Measurements from ENCODE around the gene RFLNA.

RFLNA gene

GRCh38 chr12:124276337-124276736, 18.6 kb upstream of the RFLNA start:
- no peaks in the 10 kb centered on the region for H3K36me3 Mint-ChIP-seq (ENCODE audit: low read depth)
- no peaks in the 10 kb centered on the region for H3K4me1 Mint-ChIP-seq (ENCODE audit: low read depth)
- no peaks in the 10 kb centered on the region for H3K9me3 Mint-ChIP-seq
- H3K27ac Mint-ChIP-seq: no peak overlapping the region
- peaks cover 4% of the 10 kb centered on the region for H3K27me3 Mint-ChIP-seq (ENCODE audit: low read depth)
- no peak overlapping the region for H3K4me3 Mint-ChIP-seq

GRCh38 chr12:124277394-124278241, 17.3 kb upstream of the RFLNA start:
- H3K4me3 Mint-ChIP-seq: no peak overlapping the region
- H3K36me3 Mint-ChIP-seq (ENCODE audit: low read depth): no peaks in the 10 kb centered on the region
- peaks cover 4% of the 10 kb centered on the region for H3K27me3 Mint-ChIP-seq (ENCODE audit: low read depth)
- H3K4me1 Mint-ChIP-seq (ENCODE audit: low read depth): no peaks in the 10 kb centered on the region
- no peak overlapping the region for H3K27ac Mint-ChIP-seq
- H3K9me3 Mint-ChIP-seq: no peaks in the 10 kb centered on the region

GRCh38 chr12:124278389-124279101, 16.3 kb upstream of the RFLNA start:
- no peak overlapping the region for H3K4me3 Mint-ChIP-seq
- H3K4me1 Mint-ChIP-seq (ENCODE audit: low read depth): no peaks in the 10 kb centered on the region
- H3K27me3 Mint-ChIP-seq (ENCODE audit: low read depth): peaks cover 4% of the 10 kb centered on the region
- no peak overlapping the region for H3K27ac Mint-ChIP-seq
- no peaks in the 10 kb centered on the region for H3K36me3 Mint-ChIP-seq (ENCODE audit: low read depth)
- no peaks in the 10 kb centered on the region for H3K9me3 Mint-ChIP-seq

- H3K27me3 Mint-ChIP-seq (ENCODE audit: low read depth): peaks cover 6% of the 10 kb centered on the region
- no peak overlapping the region for H3K4me3 Mint-ChIP-seq
- peaks cover 3% of the 10 kb centered on the region for H3K9me3 Mint-ChIP-seq
- no peaks in the 10 kb centered on the region for H3K36me3 Mint-ChIP-seq (ENCODE audit: low read depth)
- no peak overlapping the region for H3K27ac Mint-ChIP-seq
- H3K4me1 Mint-ChIP-seq (ENCODE audit: low read depth): no peaks in the 10 kb centered on the region
Observed at GRCh38 chr12:124279315-124279714, 15.6 kb upstream of the RFLNA start.

GRCh38 chr12:124279846-124280360, 15.0 kb upstream of the RFLNA start:
- no peak overlapping the region for H3K4me3 Mint-ChIP-seq
- H3K36me3 Mint-ChIP-seq (ENCODE audit: low read depth): no peaks in the 10 kb centered on the region
- H3K9me3 Mint-ChIP-seq: peaks cover 9% of the 10 kb centered on the region
- peaks cover 9% of the 10 kb centered on the region for H3K27me3 Mint-ChIP-seq (ENCODE audit: low read depth)
- H3K4me1 Mint-ChIP-seq (ENCODE audit: low read depth): no peaks in the 10 kb centered on the region
- no peak overlapping the region for H3K27ac Mint-ChIP-seq

- Mint-ChIP-seq H3K27ac (no peak overlapping the region), H3K9me3 (peaks cover 18% of the 10 kb centered on the region), H3K4me3 (no peak overlapping the region), H3K36me3 (ENCODE audit: low read depth) (no peaks in the 10 kb centered on the region), H3K4me1 (ENCODE audit: low read depth) (no peaks in the 10 kb centered on the region), H3K27me3 (ENCODE audit: low read depth) (peaks cover 6% of the 10 kb centered on the region)
Observed at GRCh38 chr12:124281309-124281708, 13.6 kb upstream of the RFLNA start.

- no peaks in the 10 kb centered on the region for H3K36me3 Mint-ChIP-seq (ENCODE audit: low read depth)
- no peak overlapping the region for H3K4me3 Mint-ChIP-seq
- H3K27ac Mint-ChIP-seq: no peak overlapping the region
- H3K4me1 Mint-ChIP-seq (ENCODE audit: low read depth): no peaks in the 10 kb centered on the region
- peaks cover 5% of the 10 kb centered on the region for H3K27me3 Mint-ChIP-seq (ENCODE audit: low read depth)
- H3K9me3 Mint-ChIP-seq: peaks cover 20% of the 10 kb centered on the region
Observed at GRCh38 chr12:124282287-124282686, 12.6 kb upstream of the RFLNA start.

- Mint-ChIP-seq H3K27me3 (ENCODE audit: low read depth) (peaks cover 5% of the 10 kb centered on the region), H3K36me3 (ENCODE audit: low read depth) (no peaks in the 10 kb centered on the region), H3K4me3 (no peak overlapping the region), H3K9me3 (peaks cover 20% of the 10 kb centered on the region), H3K27ac (no peak overlapping the region), H3K4me1 (ENCODE audit: low read depth) (no peaks in the 10 kb centered on the region)
Observed at GRCh38 chr12:124283326-124283725, 11.6 kb upstream of the RFLNA start.

- Mint-ChIP-seq H3K9me3 (peaks cover 20% of the 10 kb centered on the region), H3K27ac (no peak overlapping the region), H3K27me3 (ENCODE audit: low read depth) (peaks cover 5% of the 10 kb centered on the region), H3K36me3 (ENCODE audit: low read depth) (no peaks in the 10 kb centered on the region), H3K4me1 (ENCODE audit: low read depth) (no peaks in the 10 kb centered on the region), H3K4me3 (no peak overlapping the region)
Observed at GRCh38 chr12:124284368-124284767, 10.5 kb upstream of the RFLNA start.

GRCh38 chr12:124286414-124286813, 8.5 kb upstream of the RFLNA start:
- Mint-ChIP-seq H3K4me1 (ENCODE audit: low read depth) (no peaks in the 10 kb centered on the region), H3K27ac (no peak overlapping the region), H3K27me3 (ENCODE audit: low read depth) (peaks cover 5% of the 10 kb centered on the region), H3K36me3 (ENCODE audit: low read depth) (no peaks in the 10 kb centered on the region), H3K4me3 (no peak overlapping the region), H3K9me3 (peaks cover 20% of the 10 kb centered on the region)

GRCh38 chr12:124286971-124287370, 7.9 kb upstream of the RFLNA start:
- Mint-ChIP-seq H3K27ac (no peak overlapping the region), H3K4me3 (no peak overlapping the region), H3K36me3 (ENCODE audit: low read depth) (no peaks in the 10 kb centered on the region), H3K9me3 (peaks cover 20% of the 10 kb centered on the region), H3K27me3 (ENCODE audit: low read depth) (peaks cover 6% of the 10 kb centered on the region), H3K4me1 (ENCODE audit: low read depth) (no peaks in the 10 kb centered on the region)

GRCh38 chr12:124289634-124290600, 5.0 kb upstream of the RFLNA start:
- Mint-ChIP-seq H3K27ac (no peak overlapping the region), H3K27me3 (ENCODE audit: low read depth) (peaks cover 20% of the 10 kb centered on the region), H3K9me3 (peaks cover 11% of the 10 kb centered on the region), H3K4me3 (no peak overlapping the region), H3K4me1 (ENCODE audit: low read depth) (no peaks in the 10 kb centered on the region), H3K36me3 (ENCODE audit: low read depth) (no peaks in the 10 kb centered on the region)

- peaks cover 38% of the 10 kb centered on the region for H3K27me3 Mint-ChIP-seq (ENCODE audit: low read depth)
- H3K27ac Mint-ChIP-seq: no peak overlapping the region
- H3K9me3 Mint-ChIP-seq: no peaks in the 10 kb centered on the region
- H3K4me1 Mint-ChIP-seq (ENCODE audit: low read depth): no peaks in the 10 kb centered on the region
- H3K4me3 Mint-ChIP-seq: no peak overlapping the region
- no peaks in the 10 kb centered on the region for H3K36me3 Mint-ChIP-seq (ENCODE audit: low read depth)
Observed at GRCh38 chr12:124292385-124292784, 2.5 kb upstream of the RFLNA start.
